H1 (cell line): ENCODE data around the gene ZNF362.

ENCODE experiments used
- EP300 ChIP-seq, 2 experiments: IDR thresholded peaks; 1 replicate in 1 of 2; 2 replicates in 1 of 2; pipeline ENCODE4 v1.6.1; 2011 to 2012; ENCODE audit warnings: low read depth in 2 of 2, low read length in 2 of 2, mild to moderate bottlenecking in 2 of 2, borderline replicate concordance in 1 of 2, inconsistent platforms in 1 of 2, moderate library complexity in 1 of 2
- KDM1A ChIP-seq: fragments of 200-600, 300-600 bp; sonication (generic); IDR thresholded peaks from 2 replicates; pipeline ENCODE4 v1.7.1; 2016; ENCODE audit warnings: mild to moderate bottlenecking, low read length, borderline replicate concordance
- SIRT6 ChIP-seq: IDR thresholded peaks from one replicate; pipeline ENCODE4 v1.7.1; 2012; ENCODE audit warnings: low read length, inconsistent platforms
- TF ChIP-seq, protein P1 (sequence below), 3 experiments: IDR thresholded peaks; 1 replicate in 2 of 3; 2 replicates in 1 of 3; pipeline versions ENCODE4 v1.5.1 to v1.6.1; 2011; ENCODE audit warnings: low read length in 3 of 3, mild to moderate bottlenecking in 3 of 3, inconsistent platforms in 2 of 3, low read depth in 1 of 3, moderate library complexity in 1 of 3; ENCODE audit not compliant: insufficient read depth in 1 of 3; ENCODE audit errors: control extremely low read depth in 1 of 3

DNA sequence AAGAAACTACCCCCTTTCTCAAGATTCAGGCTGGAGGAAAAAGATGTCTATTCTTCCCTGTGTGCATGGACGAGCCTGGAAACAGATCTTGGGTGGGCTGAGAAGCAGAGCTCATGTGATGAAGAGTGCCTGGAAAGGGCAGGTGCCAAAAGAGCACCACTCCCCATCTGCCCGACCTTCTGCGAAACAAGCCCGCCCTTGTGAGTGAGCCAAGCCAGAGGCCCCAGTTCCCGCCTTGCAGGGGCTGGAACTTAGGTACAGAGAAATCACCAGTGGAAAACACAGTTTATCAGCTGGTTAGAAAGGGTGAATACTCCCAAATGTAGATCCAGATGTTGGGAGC is 91.3 kb downstream of the ZNF362 start:
- TF ChIP-seq SIRT6 (no peak), EP300 (IDR thresholded peaks at IDR 0.05; ENCODE audit: borderline replicate concordance in 1 of 2, low read depth in 2 of 2, low read length in 2 of 2) (no peak), KDM1A (no peak)
- TF ChIP-seq, protein P1, sequence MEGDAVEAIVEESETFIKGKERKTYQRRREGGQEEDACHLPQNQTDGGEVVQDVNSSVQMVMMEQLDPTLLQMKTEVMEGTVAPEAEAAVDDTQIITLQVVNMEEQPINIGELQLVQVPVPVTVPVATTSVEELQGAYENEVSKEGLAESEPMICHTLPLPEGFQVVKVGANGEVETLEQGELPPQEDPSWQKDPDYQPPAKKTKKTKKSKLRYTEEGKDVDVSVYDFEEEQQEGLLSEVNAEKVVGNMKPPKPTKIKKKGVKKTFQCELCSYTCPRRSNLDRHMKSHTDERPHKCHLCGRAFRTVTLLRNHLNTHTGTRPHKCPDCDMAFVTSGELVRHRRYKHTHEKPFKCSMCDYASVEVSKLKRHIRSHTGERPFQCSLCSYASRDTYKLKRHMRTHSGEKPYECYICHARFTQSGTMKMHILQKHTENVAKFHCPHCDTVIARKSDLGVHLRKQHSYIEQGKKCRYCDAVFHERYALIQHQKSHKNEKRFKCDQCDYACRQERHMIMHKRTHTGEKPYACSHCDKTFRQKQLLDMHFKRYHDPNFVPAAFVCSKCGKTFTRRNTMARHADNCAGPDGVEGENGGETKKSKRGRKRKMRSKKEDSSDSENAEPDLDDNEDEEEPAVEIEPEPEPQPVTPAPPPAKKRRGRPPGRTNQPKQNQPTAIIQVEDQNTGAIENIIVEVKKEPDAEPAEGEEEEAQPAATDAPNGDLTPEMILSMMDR (IDR thresholded peaks at IDR 0.05; ENCODE audit: control extremely low read depth in 1 of 3, insufficient read depth in 1 of 3, low read depth in 1 of 3, low read length in 3 of 3): no peak
